HG03432 (cell line): ENCODE data around the gene PRRX2.
"Not testable (repeated sequence)": the region's sequence is repeated elsewhere in the genome, so short reads cannot be mapped to it uniquely, and the experiment has no call there.

Experiments used
- ATAC-seq: cut with Tn5 transposase; IDR thresholded peaks from one replicate; pipeline ENCODE4 v1.9.1; 2021; ENCODE audit warnings: mild to moderate bottlenecking, moderate library complexity; ENCODE audit not compliant: unreplicated experiment

Gene PRRX2

DNA sequence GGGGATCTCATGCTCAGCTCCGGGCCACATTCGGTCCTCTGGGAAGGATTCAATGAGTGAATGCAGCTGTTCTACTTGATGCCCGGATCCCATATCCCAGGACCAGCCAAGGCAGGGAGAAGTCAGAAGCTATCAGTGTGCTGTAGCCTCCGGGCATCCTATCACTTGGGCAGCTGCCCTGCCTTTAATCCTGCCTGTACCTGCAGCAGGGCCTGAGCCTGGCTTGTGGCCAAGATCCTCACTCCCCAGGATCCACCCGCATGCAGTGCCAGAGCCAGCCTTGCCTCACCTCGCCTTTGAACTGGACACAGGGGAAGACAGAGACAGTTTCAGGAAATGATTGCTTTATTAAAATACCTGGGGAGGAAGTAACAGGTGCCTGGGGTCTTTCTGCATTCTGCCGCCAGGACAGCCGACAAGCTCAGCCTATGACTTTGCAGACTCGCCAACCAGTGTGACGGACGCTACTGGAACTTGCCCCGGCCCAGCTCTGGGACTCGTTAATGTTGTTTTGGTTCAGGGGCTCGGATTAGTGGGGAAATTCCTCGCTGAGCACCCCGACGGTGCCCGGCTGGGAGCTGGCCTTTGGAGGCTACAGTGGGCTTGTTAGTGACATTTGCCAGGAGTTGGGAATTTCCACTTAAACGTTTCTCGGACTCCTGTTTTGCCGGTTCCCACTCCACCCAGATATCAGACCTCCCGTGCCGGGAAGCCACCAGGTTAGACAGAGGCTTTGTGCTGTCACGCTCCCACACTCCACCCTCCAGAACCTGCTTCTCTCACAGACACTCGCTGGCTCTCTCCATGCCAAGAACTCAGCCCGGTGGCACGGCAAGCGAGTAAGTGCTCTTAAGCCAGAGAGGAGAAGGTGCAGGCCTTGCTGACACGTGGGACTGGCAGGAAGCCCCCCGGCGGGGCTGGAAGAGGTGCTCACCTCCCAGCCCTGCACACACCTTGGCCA lies 86.7 kb downstream of the PRRX2 start:
- ATAC-seq: no peak

DNA sequence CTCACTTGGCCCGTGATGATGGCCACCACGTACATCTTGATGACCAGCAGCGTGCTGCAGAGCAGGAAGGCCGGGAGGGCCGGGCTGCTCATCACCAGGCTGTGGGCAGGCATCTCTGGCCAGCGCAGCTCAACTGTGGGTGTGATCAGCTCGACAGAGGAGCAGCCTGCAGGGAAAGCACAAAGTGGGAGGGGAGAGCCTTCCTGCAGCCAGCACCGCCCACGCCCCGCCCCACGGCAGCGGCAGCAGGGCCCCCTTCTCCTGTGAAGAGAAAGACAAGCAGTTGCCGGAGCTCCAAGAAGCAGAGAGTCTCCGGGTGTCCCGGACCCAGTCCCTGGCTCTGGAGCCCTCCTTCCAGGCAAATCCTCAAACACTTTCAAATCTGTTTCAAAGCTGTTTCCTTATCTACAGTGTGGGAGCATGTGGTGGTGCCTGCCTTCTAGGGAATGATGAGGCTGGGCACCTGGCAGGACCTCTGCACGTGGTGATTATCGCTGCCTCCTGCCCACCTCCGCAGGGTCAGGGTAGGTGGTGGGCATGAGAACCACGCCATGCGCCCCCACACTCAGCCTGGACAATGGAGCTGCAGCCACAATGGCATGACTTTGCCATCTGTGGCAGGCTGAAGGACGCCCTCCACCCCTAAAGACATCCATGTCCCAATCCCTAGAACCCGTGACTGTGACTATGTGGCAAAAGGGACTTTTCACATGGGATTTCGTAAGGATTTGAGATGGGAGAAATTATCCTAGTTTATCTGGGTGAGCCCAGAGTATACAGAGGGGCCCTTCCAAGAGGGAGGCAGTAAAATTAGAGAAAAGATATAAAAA lies 87.7 kb downstream of the PRRX2 start, which contains the start of gene PTGES:
Gene PTGES, minus strand, starts transcription at position 143 of the 830 bp plus-strand sequence. Its CDS starts 30 bp downstream, at position 113.
- no peak for ATAC-seq

DNA sequence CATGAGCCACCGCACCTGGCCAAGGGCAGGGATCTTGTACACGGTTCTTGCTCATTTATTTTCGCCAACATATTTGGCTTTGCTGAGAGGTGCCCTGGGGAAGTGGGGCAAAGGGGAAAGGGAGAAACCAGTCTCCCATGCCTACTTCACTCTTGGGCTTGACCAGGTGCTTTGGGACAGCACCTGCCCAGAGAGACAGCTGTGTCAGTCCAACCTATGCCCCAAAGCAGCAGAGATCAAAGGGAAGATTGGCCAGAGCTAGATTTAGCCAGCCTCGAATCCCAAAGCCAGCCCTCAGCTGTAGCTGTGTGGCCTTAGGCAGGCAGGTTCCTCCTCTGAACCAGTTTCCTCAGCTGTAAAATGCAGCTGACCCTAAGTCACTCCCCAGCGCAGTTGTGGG lies 89.7 kb downstream of the PRRX2 start:
- no peak for ATAC-seq

DNA sequence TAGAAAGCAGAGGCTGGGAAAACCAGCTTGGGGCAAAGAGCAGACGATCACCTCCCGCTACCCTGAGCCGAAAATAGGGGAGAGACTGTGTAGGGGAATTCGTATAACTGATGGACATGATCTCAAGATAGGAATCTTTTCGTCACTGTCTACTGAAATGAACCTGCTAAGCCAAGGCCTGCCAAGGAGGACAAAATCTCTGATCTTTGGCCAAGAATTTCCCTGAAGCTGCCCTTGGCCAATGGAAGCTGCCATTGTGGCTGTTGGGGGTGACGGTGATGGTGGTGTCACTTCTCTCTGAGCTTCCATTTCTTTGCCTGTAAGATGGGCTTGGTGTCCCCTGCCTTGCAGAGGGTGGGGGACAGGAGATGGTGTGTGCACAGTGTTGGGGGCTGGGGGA lies 90.7 kb downstream of the PRRX2 start:
- no peak for ATAC-seq

DNA sequence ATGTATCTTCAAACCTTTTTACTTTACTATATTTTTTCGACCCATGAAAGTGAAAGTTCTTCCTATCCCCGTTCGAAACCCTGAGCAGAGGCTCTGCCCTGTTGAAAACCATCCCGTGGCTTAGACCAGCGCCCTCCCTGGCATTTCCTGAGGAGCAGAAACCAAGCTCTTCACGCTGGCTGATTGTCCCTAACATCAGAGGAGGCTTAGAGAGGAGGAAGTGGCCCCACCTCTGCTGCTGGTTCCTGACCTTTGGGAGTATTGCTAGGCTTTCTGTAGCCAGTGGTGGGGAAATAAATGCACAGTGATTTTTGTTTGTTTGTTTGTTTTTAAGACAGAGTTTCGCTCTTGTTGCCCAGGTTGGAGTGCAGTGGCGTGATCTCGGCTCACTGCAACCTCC lies 91.6 kb downstream of the PRRX2 start:
- no peak for ATAC-seq

DNA sequence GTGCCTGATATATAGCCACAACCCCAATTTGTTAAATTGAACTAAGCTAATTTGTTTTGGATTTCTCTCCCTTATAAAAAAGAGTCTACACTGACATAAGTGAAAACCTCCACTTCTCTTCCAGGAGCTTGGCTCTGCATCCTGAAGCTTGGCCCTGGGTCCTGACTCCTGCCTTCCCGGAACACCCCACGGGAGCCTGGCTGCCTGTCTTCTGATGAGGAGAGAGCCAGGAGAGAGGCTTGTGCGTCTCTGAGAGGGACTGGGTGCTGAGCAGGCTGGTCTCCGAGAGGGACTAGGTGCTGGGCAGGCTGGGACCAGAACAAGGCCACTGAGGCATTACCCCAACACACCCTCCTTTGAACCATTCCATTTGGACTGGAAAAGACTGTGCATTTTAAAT lies 93.9 kb downstream of the PRRX2 start:
- no peak for ATAC-seq

DNA sequence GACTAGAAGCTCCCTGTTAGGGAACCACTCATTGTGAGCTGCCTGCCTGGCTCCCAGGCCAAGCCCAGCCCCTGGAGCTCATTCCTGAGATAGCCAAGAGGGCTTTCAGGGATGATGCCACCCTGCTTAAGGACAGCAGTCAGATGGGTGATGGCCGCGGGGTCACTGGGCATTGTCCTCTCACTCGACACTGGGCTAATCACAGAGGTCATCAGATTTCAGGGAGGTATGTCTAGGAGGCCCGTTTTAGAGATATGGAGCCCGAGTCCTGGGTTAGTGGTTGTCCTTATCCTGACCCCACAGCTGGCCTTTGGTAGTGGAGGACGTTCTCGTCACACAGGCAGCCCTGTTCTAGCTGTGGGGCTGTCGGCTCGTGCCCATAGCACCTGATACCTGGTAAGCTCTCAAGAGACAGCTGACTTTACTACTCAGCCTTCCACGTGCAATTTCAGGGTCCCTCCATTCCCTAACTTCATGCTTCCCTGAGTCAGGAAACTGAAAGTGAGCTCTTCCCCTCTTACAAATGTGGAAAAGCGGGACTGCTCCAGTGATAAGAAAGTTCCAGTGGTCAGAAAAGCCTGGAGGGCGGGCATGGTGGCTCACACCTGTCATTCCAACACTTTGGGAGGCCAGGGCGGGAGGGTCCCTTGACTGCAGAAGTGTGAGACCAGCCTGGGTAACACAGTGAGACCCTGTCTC lies 94.5 kb downstream of the PRRX2 start:
- ATAC-seq: no peak

DNA sequence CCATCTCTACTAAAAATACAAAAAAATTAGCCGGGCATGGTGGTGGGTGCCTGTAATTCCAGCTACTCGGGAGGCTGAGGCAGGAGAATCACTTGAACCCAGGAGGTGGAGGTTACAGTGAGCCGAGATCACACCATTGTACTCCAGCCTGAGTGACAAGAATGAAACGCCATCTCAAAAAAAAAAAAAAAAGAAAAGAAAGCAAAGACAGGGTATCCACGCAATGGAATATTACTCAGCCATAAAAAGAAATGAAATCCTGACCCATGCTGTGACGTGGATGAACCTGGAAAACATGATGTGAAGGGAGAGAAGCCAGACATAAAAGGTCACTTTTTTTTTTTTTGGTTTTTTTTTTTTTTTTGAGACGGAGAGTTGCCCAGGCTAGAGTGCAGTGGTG lies 95.3 kb downstream of the PRRX2 start:
- not testable (repeated sequence) for ATAC-seq

DNA sequence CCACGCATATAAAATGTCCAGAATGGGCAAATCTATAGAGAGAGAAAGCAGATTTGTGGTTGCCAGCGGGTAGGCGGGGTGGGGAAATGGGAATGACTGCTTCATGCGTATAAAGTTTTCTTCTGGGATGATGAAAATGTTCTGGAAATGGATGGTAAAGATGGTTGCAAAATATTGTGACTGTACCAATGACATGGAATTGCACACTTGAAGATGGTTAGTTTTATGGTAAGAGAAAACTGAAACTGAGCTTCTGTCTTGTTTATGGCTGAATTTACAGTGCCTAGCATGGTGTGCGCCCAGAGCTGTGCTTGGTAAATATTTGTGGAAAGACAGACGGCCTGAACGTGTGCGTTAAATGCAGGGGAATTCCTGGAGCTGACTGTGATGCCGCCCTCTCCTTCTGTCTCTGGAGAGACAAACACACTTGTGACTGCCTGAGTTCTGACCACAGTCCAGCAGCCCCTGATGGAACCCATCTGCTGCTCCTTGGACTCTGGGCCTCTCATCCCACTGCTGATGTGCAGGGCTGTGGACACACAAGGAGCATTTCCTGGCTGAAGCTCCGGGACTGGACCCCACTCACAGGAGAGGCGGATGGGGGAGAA lies 96.0 kb downstream of the PRRX2 start:
- no peak for ATAC-seq

DNA sequence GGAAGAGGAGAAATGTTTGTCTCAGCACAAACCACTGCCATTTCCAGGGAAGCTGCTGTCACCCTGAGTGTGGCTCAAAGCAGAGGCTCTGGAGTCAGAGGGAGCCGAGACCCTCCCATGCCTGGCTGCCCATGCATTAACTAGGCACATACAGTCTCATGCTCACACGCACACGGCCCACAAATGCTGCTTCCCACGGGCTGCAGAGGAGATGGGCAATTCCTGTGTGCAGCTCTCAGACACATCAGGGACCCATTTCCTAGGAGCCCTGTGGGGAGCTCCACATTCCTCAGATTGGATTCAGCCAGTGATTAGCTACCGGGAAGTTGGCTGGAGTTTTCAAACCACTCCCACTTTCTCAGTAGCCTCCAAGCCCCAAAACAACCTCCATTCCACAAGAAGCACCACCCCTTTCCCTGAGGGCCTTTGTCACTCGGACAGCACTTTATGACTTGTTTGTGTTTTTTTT lies 96.5 kb downstream of the PRRX2 start:
- no peak for ATAC-seq

DNA sequence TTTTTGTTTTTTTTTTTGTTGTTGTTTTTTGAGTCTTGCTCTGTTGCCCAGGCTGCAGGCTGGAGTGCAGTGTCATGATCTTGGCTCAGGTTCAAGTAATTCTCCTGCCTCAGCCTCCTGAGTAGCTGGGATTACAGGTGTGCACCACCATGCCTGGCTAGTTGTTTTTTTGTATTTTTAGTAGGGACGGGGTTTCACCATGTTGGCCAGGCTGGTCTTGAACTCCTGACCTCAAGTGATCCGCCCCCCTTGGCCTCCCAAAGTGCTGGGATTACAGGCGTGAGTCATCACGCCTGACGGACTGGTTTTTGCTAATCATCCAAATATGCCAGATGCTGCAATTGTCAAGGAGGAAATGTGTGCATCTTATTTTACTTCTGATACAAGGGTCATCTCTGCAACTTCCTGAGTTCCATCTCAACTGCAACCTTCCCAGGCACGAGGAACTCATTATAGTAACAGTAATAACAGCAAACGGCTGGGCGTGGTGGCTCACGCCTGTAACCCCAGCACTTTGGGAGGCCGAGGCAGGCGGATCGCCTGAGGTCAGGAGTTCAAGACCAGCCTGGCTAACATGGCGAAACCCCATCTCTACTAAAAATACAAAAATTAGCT lies 97.0 kb downstream of the PRRX2 start:
- ATAC-seq: not testable (repeated sequence)

DNA sequence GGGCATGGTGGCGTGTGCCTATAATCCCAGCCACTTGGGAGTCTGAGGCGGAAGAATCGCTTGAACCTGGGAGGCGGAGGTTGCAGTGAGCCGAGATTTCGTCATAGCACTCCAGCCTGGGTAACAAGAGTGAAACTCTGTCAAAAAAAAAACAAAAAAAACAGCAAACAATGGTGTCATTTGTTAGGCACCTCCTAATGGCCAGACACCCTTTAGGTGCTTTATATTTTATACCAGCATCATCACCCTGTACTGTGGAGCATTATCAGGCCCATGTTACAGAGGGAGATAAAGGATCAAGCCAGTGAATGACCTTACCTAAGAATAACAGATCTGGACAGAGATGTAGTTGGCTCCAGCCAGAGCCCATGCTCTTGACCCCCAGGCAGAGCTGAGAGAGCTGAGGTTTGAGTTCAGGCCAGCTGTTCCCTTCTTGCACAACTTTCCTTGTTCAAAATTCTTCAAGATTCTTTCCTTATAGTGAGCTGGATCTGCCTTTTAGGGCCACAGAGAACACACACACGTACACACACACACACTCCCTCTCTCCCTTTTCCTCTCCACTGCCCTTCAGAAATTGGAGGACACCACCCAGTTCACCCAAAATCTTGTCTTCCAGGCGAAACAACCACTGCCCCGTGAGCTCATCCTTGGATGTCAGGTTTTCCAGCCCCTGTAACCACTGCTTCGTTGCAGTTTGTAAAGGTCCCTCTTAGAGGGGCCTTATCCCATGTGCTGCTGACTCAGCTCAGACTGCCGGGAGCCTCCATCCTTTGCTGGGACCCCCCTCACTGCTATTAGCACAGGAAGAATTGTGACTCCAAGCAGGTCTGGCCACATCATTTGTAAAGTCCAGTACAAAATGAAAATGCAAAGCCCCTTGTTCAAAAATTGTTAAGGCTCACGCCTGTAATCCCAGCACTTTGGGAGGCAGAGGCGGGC lies 97.8 kb downstream of the PRRX2 start:
- no peak for ATAC-seq

DNA sequence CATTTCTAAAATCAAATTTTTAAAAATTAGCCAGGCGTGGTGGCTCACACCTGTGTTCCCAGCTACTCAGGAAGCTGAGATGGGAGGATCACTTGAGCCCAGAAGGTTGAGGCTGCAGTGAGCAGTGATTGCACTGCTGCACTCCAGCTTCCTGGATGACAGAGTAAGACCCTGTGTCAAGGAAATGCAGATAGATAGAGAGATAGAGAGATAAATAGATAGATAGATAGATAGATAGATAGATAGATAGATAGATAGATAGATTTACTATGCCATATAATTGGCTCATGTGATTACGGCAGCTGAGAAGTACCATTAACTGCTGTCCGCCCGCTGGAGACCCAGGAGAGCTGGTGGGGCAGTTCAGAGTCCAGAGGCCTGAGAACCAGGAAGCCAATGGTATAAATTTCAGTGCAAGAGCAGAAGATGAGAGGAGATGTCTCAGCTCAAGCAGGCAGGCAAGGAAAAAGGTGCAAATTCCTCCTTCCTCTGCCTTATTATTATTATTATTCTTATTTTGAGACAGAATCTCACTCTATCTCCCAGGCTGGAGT lies 100.4 kb downstream of the PRRX2 start:
- ATAC-seq: no peak

DNA sequence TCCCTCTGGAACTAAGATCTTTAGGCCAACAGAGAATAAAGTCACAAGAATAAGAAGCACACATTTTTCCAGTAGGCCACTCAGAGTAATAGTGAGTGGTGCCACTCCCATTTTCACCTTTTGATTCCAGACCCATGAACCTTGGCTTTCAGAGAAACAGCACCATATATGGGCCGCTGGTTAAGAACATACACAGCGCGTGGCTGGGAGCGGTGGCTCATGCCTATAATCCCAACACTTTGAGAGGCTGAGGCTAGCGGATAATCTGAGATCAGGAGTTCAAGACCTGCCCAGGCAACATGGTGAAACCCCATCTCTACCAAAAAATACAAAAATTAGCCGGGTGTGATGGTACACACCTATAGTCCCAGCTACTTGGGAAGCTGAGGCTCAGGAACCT lies 103.0 kb downstream of the PRRX2 start:
- no peak for ATAC-seq

DNA sequence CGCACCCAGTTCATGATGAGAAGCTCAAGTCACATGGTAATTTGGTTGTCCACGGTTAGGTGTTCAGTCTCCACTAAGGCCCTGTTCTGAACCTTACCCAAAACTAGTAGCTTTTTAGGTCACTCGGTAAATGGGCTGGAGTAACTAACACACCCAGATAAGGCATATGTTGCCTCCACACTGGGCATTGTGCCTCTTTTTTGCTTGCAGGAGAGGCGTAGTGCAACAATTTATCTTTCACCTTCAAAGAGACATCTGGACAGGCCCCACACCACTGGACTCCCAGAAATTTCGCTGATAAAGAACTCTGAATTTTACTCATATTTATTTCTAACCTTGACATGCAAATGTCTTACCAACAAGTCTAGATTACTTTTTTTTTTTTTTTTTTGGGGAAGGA lies 104.2 kb downstream of the PRRX2 start:
- no peak for ATAC-seq

DNA sequence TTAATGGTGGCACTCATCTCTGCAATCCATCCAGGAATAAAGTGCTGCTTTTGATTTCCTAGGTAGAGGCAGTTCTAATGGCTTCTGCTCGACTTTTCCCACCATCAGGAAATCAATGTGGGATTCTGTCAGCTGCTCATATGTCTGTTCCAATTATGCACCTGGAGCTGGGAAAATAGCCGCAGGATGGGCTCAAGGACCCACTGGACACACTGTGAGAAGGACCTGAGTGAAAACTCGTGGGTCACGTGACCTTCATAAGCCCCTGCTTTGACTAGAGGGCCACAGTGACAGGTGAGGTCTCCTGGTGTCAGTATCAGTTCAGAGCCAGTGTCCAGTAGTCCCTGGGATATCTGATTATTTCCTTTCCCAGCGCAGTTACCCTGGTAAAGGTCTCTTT lies 105.3 kb downstream of the PRRX2 start:
- ATAC-seq: no peak
